ENCODE results near the gene KL. TPM values are rescaled to one million over a fixed set of nuclear protein-coding genes. Genes with fewer than 3 reads are reported as not detected.

Gene KL
- total RNA-seq, 1 donor from 2014 or later, result 2.5 TPM

- DNase-seq, result no peak
These were observed 97.9 kb downstream of the KL start for GRCh38 chr13:33114146-33114545.

- no peak for DNase-seq
These were observed 99.1 kb downstream of the KL start for GRCh38 chr13:33115274-33115673.
